T47D (cell line): Measurements from ENCODE around the gene L2HGDH.
"Not testable (repeated sequence)": the region's sequence is repeated elsewhere in the genome, so short reads cannot be mapped to it uniquely, and the experiment has no call there.

Experiments used
- DNase-seq, 2 experiments: peaks; one replicate each; pipeline versions ENCODE4 v3.0.0 to v3.0.0-alpha.2; 2011 to 2012; ENCODE audit warnings: low read depth in 1 of 2, low spot score in 1 of 2
- JUND ChIP-seq: IDR thresholded peaks from 2 replicates; pipeline ENCODE4 v1.6.1; 2012; ENCODE audit warnings: low read depth
- in situ Hi-C: cut with HindIII; loops from 2 replicates; pipeline ENCODE4 v1.10.0; 2016; ENCODE audit warnings: low sequenced_read_pairs, low pct_unique_long_range_greater_than_20kb

The L2HGDH gene

DNA sequence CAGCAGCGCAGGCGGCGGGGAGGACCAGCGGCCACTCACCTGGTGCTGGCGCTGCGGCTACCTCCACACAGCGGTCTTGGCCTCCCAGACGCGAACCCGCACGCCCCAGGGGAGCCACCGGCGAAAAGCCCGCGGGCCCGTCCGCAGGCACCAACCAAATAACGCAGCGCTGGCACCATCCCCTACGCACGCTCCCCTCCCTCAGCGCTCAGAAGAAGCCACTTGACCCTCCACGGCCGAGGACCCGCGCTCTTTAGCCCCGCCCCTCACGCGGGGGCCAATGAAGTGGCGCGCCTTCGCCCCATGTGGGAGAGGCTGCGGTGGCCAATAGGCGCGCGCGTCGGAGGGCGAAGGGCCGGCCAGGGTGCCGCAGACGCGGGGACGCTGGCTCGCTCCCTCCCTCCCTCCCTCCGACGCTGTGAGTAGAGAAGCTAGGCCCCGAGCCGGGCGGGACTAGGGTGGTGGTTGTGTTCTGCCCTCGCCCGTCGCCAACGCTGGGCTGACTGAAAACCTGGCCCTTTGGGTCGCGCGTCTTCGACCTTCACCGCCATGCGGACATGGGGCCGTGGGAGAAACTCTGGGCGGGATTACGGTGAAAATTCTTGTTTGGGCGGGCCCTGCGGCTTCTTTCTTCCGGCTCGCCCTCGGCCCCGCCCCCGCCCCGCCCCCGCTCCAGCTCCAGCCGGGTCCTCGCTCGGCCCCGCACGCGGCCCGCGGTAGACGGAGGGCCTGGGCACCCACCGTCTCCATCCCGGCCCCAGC lies at the start of gene L2HGDH, which contains the start of gene DMAC2L:
Gene L2HGDH, minus strand, starts transcription at position 258 of the 762 bp plus-strand sequence. Its CDS starts 79 bp downstream, at position 179.
Gene DMAC2L, plus strand, starts transcription at position 353 of the 762 bp plus-strand sequence. CDS start 9,164 bp downstream, outside the sequence.
- peak; percentile 98 to 99 for DNase-seq
- in situ Hi-C loops = no loop called here
- TF ChIP-seq JUND = no peak

DNA sequence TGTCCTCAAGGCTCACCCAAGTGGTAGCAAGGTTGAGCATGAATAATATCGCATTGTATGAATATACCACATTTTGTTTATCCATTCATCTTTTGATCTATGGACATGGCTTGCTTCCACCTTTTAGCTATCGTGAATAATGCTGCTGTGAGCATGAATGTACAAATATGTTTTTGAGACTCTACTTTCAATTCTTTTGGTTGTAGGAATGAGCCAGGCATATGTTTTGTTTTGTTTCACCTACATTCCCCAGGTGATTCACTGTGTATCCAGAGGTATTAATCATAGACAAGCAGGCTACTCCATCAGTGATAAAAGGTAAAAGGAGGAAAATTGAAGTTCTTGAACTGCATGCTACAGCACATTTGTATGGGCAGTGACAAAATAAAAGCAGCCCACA lies 48.8 kb upstream of the L2HGDH start:
- no peak for DNase-seq
- TF ChIP-seq JUND = no peak
- in situ Hi-C loops = no loop called here

DNA sequence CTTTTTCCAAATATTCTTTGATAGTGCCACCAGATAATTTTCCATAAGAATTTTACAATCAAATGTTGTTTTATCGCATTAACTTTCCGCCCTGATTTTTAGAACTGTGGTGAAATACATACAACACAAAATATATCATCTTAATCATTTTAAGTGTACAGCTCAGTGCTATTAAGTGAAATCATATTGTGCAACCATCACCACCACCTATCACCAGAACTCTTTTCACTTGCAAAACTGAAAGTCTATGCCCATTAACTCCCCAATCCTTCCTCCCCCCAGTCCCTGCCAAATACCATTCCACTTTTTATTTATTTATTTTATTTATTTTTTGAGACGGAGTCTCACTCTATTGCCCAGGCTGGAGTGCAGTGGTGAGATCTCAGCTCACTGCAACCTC lies 48.1 kb upstream of the L2HGDH start:
- no peak for TF ChIP-seq JUND
- no peak for DNase-seq
- in situ Hi-C loops = no loop called here

- in situ Hi-C loops = no loop called here
- TF ChIP-seq JUND = no peak
- no peak for DNase-seq
Observed at GRCh38 chr14:50359631-50360030, 47.6 kb upstream of the L2HGDH start.

GRCh38 chr14:50357753-50358395 lies 45.8 kb upstream of the L2HGDH start:
- in situ Hi-C loops = no loop called here
- no peak for DNase-seq
- TF ChIP-seq JUND = no peak

DNA sequence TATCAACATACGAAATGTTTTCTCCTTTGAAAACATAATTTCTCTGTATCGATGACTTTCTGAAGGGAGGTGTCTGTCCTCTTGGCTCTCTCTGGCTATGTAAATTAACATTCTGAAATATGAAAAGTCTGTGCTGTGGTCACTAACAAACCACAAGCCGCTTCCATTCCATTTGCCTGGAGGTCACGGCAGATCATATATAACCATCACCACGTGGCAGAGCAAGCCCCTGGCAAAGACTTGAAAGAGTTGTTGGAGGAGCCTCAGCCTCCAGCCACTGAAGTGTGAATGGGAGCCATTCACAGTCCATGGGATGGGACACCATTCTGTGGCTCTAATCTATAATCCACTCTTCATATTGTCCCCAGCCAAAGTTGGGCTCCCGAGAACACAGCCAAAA lies 45.1 kb upstream of the L2HGDH start:
- TF ChIP-seq JUND = no peak
- DNase-seq = no peak
- in situ Hi-C loops = no loop called here

GRCh38 chr14:50356283-50356682 lies 44.3 kb upstream of the L2HGDH start:
- in situ Hi-C loops, DNase-seq: not testable (repeated sequence)

DNA sequence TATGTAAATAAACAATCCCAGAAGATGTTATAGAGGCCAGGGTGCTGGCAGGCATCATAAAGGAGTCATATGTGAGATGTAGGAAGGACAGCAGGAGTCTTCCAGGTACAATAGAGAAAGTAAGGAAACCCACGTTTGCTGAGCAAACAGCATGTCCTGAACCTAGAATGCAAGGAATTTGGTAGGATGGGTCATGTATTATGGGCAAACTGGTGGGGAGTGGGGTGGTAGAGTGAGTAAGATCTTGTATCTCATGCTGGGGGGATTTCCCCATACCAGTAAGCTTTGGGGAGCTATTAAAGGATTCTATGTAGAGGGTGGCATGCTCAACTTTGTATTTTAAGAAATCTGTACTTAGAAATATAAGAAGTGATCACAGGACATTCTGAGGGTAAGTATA lies 43.7 kb upstream of the L2HGDH start:
- in situ Hi-C loops = no loop called here
- DNase-seq = no peak
- TF ChIP-seq JUND = no peak

- no peak for DNase-seq
- TF ChIP-seq JUND = no peak
- in situ Hi-C loops = no loop called here
Observed at GRCh38 chr14:50354527-50354926, 42.5 kb upstream of the L2HGDH start.

DNA sequence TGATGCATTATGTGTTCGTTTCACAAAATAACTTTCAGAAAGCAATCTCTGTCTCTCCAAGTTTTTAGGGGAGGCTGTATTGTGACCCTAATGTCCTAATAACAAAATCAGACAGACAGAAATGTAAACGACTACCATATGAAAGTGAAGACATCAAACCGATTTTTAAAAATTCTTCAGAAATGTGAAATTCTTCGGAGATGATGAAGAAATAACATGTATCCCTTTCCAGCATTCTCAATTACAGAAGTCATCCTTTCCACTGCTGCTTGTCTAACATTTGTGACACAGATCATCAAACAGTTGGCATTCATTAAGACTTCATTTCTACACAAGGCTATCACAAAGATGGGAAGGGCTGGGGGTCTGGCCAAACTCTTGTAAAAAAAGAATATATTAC lies 41.1 kb upstream of the L2HGDH start:
- no peak for DNase-seq
- TF ChIP-seq JUND = no peak
- in situ Hi-C loops = no loop called here

GRCh38 chr14:50352584-50352983 lies 40.6 kb upstream of the L2HGDH start:
- no peak for TF ChIP-seq JUND
- in situ Hi-C loops = no loop called here
- no peak for DNase-seq

GRCh38 chr14:50350975-50351374 lies 38.9 kb upstream of the L2HGDH start:
- in situ Hi-C loops = no loop called here
- no peak for DNase-seq
- no peak for TF ChIP-seq JUND

DNA sequence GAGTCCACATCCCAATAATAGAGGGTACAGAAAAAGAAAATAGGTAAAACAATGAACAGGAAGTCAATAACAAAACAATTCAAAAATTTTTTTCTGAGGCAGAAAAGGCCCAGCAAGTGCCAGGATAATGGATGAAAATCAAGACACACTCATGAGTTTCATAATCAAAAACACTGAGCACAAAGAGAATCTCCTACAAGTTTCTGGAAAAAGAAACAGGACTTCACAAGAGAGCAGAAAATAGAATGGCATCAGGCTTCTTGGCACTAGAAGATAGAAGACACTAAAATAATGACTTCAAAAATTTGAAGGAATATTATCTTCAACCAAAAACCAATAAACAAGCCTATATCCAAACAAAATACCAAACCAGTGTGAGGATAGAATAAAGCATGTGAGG lies 36.9 kb upstream of the L2HGDH start:
- in situ Hi-C loops = no loop called here
- no peak for DNase-seq
- TF ChIP-seq JUND = no peak
